Skin epidermis (tissue), 12 donors: Measurements from ENCODE around the gene CPVL.
"Not testable (repeated sequence)": the region's sequence is repeated elsewhere in the genome, so short reads cannot be mapped to it uniquely, and the experiment has no call there.

Source experiments
- H3K27ac ChIP-seq, 21 experiments: fragments of 200-600 bp; sonication (generic) in 11 of 21; one replicate each; pipeline ENCODE4 v1.5.0; 2020; ENCODE audit warnings: mild to moderate bottlenecking in 3 of 21, inconsistent platforms in 2 of 21, moderate library complexity in 2 of 21
- H3K4me3 ChIP-seq, 7 experiments: fragments of 200-600 bp; sonication (generic) in 2 of 7; one replicate each; pipeline ENCODE4 v1.5.0; 2020; ENCODE audit warnings: inconsistent platforms in 2 of 7, mild to moderate bottlenecking in 2 of 7, moderate library complexity in 1 of 7

CPVL gene

DNA sequence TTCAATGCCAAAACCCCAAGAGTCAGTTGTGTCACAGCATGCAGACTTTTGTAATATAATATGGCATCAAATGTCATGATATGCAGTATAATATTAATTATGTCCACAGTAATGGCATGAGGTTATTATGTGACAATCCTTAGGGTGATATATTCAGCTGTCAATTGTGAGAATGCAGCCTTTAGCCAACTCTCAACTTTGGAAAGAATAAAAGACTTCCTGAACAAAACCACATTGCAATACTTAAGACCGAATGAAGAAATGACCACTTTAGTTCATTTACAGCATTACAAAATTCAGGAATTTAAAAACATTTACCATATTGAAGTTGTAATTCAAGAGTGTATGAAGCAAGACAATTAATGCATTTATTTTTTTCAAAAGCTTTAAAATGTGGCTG, 45.4 kb downstream of the CPVL start:
- Histone ChIP-seq H3K27ac (no peak overlapping the region), H3K4me3 (no peak overlapping the region)

DNA sequence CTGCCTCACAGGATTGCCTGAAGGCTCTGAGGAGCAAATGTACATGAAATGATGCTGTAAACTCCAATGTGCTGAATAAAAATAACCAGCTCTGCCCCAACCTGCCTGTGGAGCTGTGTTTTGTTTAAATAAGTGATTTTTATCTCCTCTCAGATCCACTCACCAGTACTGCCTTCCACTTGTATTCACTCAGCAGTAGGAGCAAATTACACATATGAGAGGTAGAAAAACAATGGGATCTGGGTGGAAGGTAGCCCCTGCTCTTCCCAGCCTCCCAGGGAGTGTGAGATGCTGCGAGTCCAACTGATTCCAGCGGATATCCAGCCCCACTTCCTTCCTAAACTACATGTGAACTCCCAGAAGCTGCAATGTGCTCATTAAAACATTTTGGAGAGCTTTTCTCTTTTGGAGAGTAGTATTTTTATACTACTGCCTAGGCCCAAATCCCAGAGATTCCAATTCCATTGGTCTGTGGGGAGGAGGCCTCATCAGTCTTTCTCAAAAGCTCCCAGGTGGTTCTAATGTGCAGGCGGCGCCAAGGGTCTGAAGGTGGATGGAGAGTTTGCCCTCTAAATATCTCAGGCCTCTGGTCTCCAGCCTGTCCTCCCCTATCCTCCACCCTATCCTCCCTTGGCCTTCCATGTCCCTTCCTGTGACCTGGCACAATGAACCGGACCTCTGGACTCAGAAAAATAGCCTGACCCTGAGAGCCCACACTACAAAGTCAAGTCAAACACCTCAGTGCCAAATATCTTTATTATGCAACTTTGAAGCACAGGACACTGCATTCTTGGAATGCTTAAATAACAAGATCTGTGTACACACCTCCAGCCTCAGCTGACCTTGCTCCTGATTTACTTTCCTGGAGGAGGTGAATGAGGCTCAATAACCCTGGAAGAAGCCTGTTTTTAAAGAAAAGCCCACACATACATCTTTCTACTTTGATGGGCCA, 46.2 kb downstream of the CPVL start:
- no peak overlapping the region for H3K27ac ChIP-seq
- H3K4me3 ChIP-seq = no peak overlapping the region

DNA sequence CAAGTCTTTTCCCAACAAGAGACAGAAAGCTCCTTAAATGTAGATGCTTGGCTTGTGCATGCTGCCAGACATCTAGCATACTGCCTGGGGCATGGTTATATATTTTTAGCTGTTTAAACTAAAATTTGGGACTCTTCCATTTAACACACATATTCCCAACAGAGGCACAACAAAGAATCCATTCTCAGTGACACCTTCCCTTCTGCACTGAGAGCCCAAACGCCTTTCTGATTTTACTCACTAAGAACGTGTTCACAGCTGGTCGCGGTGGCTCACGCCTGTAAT, 49.9 kb downstream of the CPVL start:
- H3K4me3 ChIP-seq = no peak overlapping the region
- H3K27ac ChIP-seq = no peak overlapping the region

DNA sequence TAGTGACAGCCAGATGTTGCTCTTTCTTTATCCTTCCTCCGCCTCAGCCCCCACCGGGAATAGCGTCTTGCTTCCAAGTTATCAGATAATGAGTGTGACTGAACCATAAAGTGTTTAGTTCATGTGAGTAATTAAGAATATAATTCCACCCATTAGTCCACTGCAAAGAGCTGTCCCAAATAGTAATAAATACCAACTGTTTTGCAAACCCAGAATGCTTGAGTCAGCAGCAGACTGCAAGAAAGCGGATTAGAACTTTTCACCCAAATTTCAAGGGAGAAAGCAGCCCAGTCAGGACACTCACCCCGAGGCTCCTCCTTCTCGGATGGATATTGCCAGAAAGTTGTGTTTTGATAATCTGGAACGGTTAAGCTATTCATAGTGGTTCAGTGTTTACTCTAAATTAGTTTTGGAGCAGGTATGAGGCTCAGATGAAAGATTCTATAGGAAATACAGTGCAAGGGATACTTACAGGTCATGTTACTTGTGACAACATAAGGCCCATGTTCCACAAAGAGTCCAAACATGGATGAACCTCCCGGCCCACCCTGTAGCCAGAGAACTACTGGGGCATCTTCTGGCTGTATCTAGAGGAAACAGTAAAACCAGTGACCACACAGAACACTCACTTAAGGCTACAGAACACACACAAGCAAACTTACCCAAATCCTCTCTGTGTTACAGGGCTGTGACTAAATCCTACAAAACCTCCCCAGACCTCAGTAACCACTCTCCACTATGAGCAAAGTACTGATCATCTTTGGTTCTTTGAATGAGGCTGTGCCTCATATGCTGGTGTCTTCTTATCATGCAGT, 50.5 kb downstream of the CPVL start:
- Histone ChIP-seq H3K4me3 (no peak overlapping the region), H3K27ac (no peak overlapping the region)

DNA sequence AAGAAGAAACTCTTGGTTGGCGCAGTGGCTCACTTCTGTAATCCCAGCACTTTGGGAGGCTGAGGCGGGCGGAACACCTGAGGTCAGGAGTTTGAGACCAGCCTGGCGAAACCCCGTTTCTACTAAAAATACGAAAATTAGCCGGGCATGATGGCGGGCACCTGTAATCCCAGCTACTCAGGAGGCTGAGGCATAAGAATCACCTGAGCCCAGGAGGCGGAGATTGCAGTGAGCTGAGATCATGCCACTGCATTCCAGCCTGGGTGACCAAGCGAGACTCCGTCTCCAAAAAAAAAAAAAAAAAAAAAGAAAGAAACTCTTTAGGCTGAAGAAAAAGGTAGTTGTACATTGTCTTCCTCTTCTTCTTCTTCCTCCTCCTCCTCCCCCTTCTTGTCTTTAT, 53.2 kb downstream of the CPVL start:
- H3K4me3 ChIP-seq, H3K27ac ChIP-seq: not testable (repeated sequence)

DNA sequence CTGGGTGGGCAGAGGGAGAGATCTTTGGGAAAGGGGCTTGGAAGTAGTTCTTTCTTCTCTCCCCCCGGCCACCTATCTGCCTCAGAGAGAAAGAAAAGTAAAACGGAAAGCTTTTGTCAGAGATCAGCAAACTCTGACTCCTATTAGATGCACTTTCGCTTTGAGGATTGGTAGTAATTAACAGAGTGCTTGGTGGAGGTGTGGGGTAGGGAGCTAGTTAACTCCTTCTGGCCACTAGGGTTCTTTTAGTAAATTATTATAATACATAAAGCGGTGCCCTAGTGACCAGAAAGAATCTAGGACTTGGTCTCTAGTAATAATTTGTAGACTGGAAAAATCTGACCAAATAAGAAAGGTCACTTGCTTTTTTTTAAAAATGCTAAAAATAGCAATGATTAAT, 54.6 kb downstream of the CPVL start:
- H3K27ac ChIP-seq = peak overlapping the region in 13 of 21 experiments; percentile 20 to 77 (median 68)
- peak overlapping the region in 3 of 7 experiments; percentile 12 to 31 (median 14) for H3K4me3 ChIP-seq

DNA sequence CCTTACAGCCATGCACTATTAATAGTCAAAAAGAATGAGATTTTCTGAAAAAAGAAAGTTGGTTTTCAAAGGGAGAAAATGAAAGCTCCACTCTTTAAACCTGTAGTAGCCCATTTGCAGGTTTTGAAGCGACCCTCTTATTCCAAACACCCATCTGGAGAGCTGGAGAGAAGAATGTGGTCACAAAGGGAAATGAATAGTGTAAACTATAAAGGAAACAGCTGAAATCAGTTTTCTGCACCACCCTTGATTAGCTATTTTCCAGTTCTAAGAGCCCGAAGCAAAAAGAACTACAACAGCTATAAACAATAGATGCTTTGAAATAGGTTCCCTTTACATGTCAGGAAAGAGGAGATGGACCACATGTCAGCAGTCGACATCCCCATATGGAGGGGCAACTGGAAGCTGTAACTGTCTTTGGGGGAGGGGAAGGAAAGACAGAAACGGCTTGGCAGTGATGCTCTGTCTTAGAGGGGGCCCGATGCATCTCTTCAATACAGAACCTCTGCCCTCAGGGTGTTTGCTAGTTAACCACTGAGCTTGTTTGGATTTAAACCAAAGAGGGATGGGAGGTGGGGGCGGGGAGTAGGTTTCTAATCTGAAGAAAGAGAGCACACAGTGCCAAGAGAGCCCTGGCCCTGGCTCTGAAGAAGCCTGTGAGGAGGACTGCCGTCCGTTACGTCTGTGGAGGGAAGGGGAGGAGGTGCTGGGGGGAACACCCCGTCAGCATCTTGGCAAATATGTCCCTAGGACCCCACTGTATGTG, 55.3 kb downstream of the CPVL start:
- Histone ChIP-seq H3K4me3 (peak overlapping the region in 3 of 7 experiments; percentile 12 to 31 (median 14)), H3K27ac (peak overlapping the region in 13 of 21 experiments; percentile 20 to 77 (median 68))

DNA sequence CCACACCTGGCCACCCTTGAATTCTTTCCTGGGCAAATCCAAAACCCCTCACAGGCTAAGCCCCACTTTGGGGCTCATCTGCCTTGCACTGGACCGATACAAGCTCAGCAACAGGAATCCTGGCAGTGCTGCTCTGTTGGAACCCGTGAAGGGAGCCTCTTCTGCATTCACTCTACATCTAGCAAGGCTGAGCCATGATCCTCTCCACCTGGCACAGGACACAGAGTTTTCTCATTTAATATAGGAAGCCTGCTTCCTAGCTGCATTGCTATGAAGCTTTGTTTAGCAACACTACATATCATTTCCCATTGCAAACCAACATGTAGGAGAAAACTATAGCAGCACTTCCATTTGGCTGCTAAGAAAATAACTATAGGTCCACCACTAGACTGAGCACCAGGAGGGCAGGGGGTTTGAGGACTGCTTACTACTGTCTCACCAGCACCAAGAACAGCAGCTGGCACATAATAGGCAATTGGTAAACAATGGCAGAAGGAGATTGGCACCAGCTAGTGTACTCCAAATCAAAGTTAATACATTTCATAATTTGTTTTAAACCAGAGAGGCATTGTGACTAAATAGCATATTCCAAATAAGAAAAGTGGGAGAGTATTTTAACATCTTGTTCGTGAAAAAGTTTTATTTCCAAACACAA, 56.1 kb downstream of the CPVL start:
- Histone ChIP-seq H3K4me3 (no peak overlapping the region), H3K27ac (peak overlapping the region in 1 of 21 experiments; percentile 69)

DNA sequence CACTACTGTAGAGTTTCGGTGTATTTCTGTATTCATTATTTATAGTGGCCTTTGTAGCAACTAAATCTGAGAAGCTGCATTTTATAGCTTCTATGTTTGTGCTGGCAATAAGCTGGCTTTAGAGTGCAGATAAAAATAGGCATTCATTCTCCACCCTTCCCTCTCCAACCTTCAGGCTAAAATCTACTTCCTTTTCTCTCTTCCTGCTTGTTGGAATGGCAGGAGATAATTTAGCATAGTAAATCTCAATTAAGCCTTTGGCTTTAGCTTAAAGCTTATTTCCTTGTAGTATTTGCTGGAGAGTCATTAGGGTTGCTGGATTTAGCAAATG, 58.5 kb downstream of the CPVL start:
- no peak overlapping the region for H3K4me3 ChIP-seq
- no peak overlapping the region for H3K27ac ChIP-seq

DNA sequence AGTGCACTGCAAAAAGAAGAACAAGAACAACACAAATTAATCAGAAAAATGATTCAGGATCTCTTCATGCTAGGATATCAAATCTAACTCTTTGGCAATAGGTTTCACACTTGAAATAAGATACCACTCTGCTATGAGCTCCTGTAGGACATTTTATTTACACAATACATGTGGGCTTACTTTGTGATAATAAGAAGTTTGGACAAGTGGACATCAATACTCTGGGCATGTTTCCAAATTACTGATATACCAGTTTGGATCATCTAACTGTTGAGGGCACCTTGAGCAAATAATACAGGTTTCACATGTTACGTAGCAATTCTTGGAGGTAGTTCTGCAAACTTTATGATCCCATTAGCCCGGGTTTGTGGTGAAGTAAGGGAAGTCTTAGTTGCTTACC, 59.8 kb downstream of the CPVL start:
- Histone ChIP-seq H3K4me3 (no peak overlapping the region), H3K27ac (no peak overlapping the region)

DNA sequence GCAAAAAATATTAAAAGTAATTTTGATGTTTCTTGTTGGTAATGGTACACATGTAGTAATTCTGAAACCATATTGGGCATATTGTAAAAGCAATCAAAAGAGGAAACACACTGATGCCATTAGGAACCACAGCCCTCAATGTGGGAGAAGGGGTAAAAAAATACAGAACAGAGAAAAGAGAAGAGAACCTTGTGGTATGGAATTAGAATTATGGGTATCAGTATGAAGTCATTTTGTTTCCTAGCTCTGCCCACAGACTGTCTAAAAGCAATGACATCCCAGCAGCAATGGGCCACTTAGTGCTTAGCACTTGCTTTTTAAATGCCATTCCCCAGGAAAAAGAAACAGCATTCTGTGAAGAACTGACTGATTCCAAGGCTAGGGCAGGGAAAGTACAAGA, 61.5 kb downstream of the CPVL start:
- Histone ChIP-seq H3K4me3 (no peak overlapping the region), H3K27ac (no peak overlapping the region)

DNA sequence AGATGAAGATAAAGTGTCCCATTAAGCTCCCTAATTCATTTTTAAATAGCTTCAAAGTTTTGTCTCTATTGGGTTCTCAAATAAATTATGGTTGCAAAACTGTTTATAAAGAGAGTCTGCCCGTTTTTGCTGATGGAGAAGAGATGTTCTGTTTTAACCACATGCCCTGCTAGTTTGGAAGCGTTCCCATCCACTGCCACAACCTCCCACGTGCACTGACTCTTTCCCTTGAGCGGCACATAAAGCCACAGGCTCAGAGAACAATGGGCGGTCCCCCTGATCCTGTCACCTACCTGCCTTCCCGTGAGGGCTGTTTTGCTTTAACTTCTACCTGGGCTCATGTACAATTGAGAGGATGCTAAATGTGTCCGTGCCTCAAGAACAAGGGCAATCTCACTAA, 65.5 kb downstream of the CPVL start:
- H3K27ac ChIP-seq = no peak overlapping the region
- no peak overlapping the region for H3K4me3 ChIP-seq

DNA sequence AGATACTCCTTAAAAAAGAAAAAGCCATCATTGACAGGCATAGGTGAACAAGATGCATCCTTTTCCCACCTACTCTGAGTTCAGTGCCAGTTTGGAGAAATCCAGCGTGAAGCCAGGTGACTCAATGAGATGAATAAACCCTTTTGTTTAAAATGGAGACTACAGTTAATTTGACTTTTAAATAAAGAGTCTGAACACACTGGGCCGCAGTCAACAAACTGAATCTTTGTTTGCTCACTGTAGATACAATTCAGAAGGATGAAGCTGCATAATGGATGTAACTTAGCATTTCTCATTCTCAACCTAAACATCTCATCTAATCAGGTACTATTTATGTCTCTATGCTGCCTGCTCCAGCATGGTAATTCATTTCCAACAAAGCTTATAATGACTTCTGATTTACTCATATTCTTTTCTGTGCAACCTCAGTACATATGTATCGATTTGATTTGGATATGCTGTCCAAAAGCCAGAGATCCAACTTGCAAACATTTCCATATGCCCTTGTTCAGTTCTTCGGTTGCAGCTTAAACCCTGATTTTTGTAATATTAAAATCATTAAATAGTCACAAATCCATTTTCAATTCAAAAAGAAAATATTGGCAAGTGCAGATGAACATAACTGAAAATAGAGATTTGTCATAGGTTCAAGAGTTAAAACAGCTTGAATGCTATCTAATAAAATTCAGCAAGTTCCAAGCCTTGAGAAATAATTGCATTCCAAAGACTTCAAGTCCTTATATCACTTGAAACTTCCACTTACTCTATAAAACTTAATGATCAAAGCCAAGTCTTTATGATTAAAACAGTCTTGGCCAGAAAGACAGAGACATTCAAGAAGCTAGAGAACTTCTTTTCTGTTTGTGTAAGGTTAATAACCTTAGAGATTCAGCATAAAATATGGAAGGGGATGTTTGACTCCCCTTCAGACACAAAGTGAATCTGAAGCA, 67.8 kb downstream of the CPVL start:
- no peak overlapping the region for H3K4me3 ChIP-seq
- H3K27ac ChIP-seq = peak overlapping the region in 1 of 21 experiments; percentile 35

DNA sequence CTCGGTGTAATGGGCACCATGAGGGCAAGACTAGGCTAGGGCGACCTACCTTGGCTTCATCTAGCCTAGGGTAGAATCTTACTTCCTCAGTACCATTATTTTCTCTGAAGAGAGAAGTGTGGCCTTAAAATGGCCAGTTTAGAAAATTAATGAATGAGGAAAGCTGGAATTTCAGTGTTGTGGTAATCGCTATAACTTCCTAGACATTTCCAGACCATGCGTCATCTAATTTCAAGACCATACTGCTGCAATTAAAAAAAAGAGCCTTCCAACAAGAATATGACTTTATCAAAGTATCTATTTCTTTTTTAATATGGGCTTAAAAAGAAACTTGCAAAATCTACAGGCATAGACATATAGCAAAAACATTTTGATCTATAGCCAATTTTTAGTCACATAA, 68.5 kb downstream of the CPVL start:
- H3K4me3 ChIP-seq = no peak overlapping the region
- peak overlapping the region in 1 of 21 experiments; percentile 57 for H3K27ac ChIP-seq

DNA sequence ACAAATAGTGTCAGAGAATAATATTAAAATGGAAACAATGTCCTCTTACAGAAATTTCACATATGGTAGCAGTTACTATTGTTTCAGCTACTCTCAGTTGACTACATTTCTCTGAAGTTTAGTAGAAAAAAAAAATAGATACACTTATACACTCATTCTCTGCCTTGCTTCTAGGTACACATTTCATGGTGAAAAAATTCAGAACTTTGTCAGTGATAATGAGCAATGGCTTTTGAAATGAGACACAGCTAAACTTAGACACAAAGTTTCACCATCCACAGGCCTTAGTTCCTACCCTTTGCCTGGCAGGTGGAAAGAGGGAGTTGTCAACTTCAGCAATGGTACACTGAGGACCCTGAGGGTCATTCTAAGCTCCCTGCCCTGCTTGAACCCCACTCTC, 69.2 kb downstream of the CPVL start:
- no peak overlapping the region for H3K4me3 ChIP-seq
- H3K27ac ChIP-seq = peak overlapping the region in 1 of 21 experiments; percentile 57

DNA sequence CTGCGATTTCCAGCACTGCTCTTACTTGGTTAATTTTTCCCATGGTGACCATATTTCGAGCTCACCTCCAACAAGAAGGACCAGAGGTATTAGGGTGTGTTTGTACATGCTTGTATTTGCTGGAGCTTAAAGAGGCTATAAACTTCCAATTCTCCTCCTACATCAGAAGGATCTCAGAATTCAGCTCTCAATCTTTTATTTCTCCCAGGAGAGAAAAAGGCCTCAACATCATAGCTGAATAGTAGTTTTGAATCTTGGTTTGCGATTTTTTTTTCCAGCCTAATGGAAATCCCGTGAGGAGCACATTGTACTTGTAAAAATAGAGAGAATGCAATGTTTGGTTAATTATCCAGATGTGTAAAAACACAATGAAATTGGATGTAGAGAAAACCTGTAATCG, 69.7 kb downstream of the CPVL start:
- Histone ChIP-seq H3K4me3 (no peak overlapping the region), H3K27ac (peak overlapping the region in 1 of 21 experiments; percentile 22)

DNA sequence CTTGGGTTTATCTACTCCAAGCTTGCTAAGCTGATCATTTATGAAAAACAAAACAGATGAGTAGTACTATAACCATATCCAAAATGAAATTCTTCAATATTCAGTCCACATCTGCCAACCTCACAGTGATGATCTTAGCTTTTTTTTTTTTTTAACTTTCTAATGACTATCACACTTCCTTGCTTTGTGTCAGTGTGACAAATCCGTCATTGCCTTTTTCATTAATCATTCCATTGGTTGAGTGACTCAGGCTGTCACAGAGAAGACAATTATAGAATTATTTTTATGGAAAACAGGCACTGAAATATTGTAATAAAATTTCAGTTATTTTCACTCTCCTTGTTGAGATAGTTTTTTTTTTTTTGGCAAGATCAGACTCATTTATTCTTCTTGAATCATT, 70.7 kb downstream of the CPVL start:
- H3K4me3 ChIP-seq = no peak overlapping the region

DNA sequence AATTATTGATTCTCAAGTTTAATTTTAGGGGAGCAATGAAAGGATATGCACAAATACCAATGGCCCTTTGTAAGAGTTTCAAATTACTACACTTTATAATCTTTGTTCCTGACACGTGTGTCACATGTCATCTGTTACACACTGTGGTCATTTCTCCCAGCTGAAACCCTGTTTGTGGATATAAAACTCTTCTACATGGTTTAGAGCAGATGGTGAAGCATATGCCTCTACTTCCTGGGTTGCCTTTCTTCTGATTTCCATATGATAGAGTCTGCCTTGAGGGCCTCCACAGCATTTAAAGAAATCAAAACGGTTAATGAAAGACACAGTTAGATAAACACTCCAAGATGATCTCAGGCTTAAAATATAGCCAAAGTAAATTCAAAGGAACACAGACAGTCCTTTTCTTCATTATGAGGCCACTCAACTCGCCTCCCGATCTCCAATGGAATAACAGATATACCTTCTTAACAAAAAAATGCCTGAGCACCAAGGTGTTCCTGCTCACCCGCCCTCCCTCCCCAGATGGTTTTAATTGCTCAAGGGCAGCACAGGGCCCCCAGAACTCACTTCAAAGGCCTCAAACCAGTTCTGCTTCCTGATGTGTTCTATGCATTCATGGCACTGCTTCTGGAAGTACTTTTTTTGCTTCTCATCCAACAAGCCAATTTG, 75.0 kb downstream of the CPVL start:
- Histone ChIP-seq H3K4me3 (no peak overlapping the region), H3K27ac (no peak overlapping the region)

More for the DNA sequence above, 70.7 kb downstream of the CPVL start:
- no peak overlapping the region for H3K27ac ChIP-seq
